GM21447 (cell line): ENCODE results near the gene ERP27.

ENCODE experiments used
- ATAC-seq: cut with Tn5 transposase; IDR thresholded peaks from one replicate; pipeline ENCODE4 v1.9.1; 2021; ENCODE audit not compliant: unreplicated experiment

The ERP27 gene

DNA sequence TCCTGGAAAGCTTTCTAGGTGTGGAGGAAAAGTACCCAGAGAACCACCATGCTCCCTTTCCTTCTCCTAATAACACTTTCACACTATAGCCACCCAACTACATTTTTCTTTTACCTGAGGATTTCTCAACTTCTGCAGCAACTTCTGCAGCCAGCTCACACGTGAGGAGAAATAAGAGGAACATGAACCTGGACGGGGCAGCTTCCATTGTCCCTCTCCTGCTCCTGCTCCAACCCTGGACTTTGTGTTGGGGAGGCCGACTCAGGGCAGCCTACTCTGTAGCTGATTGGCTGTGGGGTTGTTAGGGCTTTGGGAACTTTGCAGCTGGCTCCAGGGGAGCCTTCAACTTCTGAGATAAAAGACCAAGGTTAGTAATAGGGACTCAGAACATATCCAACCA is at the start of gene ERP27:
ERP27 (minus strand) TSS at position 237 of the 400 bp plus-strand sequence; CDS start at position 208, 29 bp downstream.
- no peak for ATAC-seq

GRCh38 chr12:14988035-14988434 is 49.7 kb upstream of the ERP27 start:
- no peak for ATAC-seq

DNA sequence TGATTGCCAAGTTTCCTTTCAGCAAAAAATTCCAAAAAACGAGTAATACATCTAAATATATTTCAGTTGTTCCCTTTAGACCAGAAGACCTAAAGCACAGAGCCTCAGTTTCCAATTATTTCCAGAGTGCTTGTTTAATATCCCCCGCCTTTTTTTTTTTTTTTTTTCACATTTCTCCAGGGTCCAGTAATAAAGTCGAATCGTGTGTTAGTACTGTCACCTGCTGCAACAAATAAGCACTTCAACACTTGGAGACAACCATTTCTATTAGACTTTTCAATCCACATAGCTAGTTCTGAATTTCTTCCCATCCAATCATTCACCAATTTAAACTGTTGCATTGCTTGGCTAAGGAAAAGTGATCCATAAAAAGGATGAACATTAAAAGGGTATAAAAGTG is 48.1 kb upstream of the ERP27 start:
- no peak for ATAC-seq

DNA sequence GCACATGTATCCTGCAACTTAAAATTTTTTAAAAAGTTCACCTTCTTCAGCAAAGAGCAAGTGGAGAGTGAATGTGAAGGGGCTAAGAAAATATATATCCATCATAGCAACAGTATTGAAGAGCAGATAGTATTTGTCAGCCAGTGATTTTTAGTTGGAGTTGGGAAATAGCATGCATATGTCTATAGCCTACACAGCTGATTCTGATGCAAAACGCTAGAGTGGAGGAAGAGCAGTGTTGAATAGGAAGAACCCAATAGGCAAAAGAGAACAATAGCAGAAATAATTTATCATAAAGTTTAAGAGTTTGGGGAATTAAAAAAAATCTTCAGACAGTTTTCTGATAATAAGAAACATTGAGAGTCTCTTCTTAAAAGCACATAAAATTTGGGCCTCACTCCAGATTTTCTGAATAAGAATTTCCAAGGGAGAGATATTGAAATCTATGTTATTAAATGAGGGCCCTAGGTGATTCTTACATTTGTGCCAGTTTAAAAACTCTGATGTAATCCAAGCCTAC is 46.5 kb upstream of the ERP27 start:
- ATAC-seq, result no peak

DNA sequence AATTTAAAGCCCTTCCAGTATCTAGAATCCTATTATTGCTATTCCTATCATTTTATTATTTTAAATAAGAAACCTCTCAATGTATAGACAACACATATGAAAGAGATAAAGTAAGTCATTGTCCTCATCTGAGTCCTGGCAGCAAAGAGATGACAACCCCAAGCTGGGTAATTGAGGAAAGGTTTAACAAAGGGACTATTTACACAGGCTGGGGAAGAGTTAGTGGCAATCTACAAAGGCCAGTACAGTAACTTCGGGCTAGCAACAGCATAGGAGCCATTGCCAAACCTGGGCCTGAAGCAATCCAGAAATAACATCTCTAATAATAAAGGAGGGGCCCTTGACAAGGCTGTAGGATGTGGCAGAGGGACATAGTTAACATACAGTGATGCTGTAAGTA is 45.7 kb upstream of the ERP27 start:
- ATAC-seq, result no peak

- ATAC-seq, result no peak
Measured at GRCh38 chr12:14982991-14983390, 44.7 kb upstream of the ERP27 start.

DNA sequence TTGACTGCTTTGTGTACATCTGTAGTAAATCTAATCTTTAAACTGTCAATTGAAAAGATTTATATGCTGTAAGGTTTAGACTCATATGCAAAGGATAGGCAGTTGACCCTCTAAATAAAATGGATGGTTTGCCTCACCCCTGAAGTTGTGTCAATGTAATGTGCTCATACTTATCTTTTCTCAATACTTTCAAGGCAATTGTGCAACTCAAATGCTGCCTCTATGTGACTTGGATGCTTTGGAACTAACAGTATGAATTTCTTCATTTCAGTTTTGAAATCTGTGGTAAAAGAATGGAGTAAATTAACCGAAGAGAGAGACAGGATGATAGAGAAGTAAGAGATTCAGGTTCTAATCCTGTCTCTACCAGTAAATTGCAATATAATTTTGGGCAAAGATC is 44.2 kb upstream of the ERP27 start:
- no peak for ATAC-seq

DNA sequence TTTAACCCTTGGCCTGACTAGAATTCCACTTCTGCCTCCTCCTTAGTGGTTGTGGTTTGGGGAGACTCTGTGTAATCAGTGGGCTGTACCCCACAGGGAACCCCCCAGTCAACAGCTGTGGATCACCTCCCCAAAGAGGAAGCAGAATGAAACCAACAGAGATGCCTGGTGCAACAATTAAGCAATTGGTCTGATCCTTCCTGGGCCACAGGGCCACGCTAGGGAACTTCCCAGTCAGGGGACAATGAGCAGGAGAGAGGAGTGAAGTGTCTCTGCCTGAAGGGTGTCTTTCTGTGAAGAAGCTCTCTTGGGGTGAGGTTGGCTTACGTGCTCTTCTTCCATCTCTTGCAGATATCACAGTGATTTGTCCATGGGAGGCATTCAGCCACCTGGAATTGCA is 42.7 kb upstream of the ERP27 start:
- no peak for ATAC-seq

DNA sequence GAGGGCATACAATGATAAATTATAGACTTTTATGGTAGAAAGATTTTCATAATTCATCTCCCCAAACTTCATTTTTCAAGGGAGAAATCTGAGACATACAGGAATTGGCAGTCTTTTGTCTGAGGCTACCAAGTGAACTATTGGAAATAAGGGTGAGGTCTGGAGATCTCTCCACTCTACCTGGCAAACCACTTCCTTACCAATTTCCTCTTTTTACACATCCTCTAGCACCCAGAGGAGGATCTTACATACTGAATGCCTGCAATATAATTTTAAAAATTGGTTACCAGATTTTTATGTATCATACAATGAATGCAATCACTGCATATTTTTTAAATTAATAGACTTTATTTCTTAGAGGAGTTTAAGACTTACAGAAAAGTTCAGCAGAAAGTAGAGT is 41.1 kb upstream of the ERP27 start:
- no peak for ATAC-seq

- ATAC-seq, result no peak
Measured at GRCh38 chr12:14976658-14977057, 38.3 kb upstream of the ERP27 start.

GRCh38 chr12:14975457-14975856 is 37.1 kb upstream of the ERP27 start:
- no peak for ATAC-seq

DNA sequence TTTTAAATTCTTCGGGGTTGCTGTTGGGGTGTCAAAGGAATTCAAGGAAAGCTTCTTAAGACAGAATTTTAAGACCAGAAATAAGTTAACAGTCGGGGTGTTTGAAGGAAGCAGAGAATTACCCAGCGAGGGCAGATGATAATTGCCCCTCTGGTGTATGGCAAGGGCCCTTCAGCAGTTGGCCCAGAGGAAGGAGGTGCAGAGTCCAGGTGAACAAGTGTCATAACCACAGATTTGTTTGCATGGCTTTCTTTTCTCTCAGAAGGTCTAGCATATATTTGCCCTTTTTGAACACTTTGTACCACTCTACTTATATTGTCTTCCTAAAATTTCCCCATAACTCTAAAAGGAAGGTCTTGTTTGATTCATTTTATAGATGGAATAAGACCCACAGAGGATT is 36.3 kb upstream of the ERP27 start:
- ATAC-seq, result no peak

DNA sequence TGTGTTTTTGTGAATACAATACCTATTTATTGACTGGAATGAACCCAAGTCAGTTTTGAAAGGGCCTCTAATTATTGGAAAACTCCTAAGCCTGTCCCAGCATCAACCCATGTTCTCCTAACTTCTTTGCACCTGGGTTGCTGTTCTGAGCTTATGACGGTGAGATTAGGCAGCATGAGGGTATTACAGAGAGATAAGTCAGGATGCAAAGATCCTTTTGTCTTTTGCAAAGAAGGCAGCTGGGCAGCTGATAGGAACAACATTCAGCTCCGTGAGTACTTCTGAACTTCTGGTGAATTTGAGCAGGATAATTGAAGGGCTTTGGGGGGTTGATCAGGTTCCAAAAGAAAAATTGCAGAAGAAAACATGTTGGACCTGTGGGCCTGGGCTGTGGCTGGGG is 34.5 kb upstream of the ERP27 start, which contains the start of gene PDE6H:
PDE6H (plus strand) TSS at position 227 of the 400 bp plus-strand sequence. CDS start 4,971 bp downstream, outside the sequence.
- no peak for ATAC-seq

- ATAC-seq, result no peak
Measured at GRCh38 chr12:14970473-14970872, 32.1 kb upstream of the ERP27 start.

DNA sequence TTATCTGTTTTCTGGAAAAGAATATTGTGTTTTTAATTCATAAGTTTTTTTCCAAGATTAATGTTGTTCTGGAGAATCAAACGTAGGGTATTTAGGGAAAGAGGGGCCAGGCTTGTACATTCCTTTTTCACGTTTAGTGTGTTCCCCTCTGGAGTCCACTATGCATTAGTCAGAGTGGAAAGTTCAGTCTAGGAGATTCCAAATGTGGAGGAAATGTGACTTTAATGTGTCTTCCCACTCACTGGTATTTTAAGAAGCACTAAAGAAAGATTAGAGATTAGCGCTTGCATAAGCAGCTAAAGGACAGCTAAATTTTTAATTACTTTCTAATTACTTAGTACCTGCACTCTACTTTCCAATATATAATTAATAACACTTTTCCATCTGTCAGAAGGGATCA is 30.1 kb upstream of the ERP27 start:
- no peak for ATAC-seq

DNA sequence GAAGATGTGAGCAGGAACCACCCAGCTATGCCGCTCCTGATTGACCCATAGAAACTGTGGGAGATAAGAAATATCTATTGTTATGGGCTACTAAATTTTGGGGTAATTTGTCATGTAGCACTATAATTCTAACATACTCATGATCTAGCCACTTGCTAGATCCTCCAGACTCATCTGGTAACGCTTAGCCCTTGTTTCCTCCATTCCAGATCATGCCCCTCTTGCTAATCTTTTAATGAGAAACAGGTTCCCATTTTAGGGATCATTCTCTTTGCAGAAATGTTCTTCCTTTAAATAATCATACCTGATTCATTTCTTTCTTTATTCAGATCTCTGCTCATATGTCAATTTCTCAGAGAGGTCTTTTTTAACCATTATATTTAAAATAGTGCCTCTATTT is 26.9 kb upstream of the ERP27 start:
- ATAC-seq, result no peak

DNA sequence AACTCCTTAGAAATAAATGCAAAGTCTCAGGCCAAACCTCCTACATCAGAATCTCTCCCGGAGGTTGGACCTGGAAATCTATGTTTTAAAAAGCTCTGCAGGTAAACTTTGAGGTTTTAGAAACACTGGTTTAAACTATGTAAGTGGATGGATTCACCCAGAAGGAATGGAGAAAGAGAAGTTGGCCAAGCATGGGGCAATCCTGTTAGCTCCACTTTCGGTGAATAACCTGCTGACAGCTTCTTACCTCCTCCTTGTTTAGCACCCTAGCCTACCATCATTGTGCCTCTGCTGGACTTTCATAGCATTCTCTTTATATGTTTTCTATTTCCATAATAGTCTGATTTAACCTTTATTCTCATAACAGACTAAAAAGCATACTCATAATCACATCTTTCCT is 26.1 kb upstream of the ERP27 start:
- no peak for ATAC-seq

DNA sequence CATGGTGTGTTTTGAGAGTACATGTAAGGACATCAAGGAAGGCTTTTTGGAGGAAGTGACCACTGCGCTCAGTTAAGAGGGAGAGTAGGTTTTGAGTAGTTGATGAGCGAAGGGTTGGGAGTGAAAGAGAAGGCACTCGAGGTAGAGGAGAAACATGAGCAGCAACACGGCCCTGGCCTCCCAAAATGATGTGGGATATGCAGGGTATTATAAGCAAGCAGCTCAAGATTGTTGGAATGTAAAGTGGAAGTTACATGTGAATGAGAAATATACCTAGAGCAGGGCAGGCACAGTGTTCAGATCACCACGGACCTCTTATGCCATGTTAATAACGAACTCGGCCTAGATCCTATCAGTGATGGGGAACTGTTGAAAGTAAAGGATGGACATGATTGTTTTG is 25.2 kb upstream of the ERP27 start:
- ATAC-seq, result no peak

- no peak for ATAC-seq
Measured at GRCh38 chr12:14962797-14963196, 24.5 kb upstream of the ERP27 start.

- ATAC-seq, result no peak
Measured at GRCh38 chr12:14962153-14962539, 23.8 kb upstream of the ERP27 start.

- ATAC-seq, result peak; percentile 69
Measured at GRCh38 chr12:14961466-14962152, 23.3 kb upstream of the ERP27 start, which contains the start of gene ARHGDIB. ARHGDIB (minus strand) TSS chr12:14961601; CDS start chr12:14950712, 10,889 bp downstream.

- ATAC-seq, result peak; percentile 33
Measured at GRCh38 chr12:14960548-14961465, 22.5 kb upstream of the ERP27 start.
